HepG2 (cell line): ENCODE results near the gene SLAMF8. TPM values are rescaled to one million over a fixed set of nuclear protein-coding genes. Genes with fewer than 3 reads are reported as not detected.

Experiments used
- CSRNP2 ChIP-seq: sonication (generic); formaldehyde crosslinking; conservative IDR thresholded peaks from 2 replicates; pipeline ENCODE4 v1.8.0; 2022; ENCODE audit warnings: low read depth, missing genetic modification reagents
- SKI ChIP-seq: fragments of 450-650 bp; IDR thresholded peaks from one replicate; pipeline ENCODE4 v1.6.1; 2018; ENCODE audit warnings: mild to moderate bottlenecking; ENCODE audit not compliant: partially characterized antibody
- SKIL ChIP-seq: sonication (generic); formaldehyde crosslinking; IDR thresholded peaks from 2 replicates; pipeline ENCODE4 v1.8.0; 2022; ENCODE audit warnings: missing genetic modification reagents, mild to moderate bottlenecking, moderate library complexity, borderline replicate concordance
- ZKSCAN1 ChIP-seq: fragments of 150-350 bp; IDR thresholded peaks from 2 replicates; pipeline ENCODE4 v1.6.1; 2014; ENCODE audit warnings: low read length
- ZNF230 ChIP-seq: sonication (generic); formaldehyde crosslinking; IDR thresholded peaks from 2 replicates; pipeline ENCODE4 v1.4.0; 2020; ENCODE audit warnings: mild to moderate bottlenecking, missing genetic modification reagents
- polyA plus RNA-seq, 8 experiments: library from polyadenylated mRNA; depleted of rRNA in 3 of 8; stranded (reverse) in 7 of 8; unstranded in 1 of 8; fragments of >200 nt; fragmentation: Illumina TruSeq in 4 of 8; extraction: Trizol in 4 of 8; gene quantifications; 2 replicates each; pipeline versions ENCODE4 v1.2.1 to v1.2.3, GENCODE V29; 2011 to 2016; ENCODE audit warnings: low read depth in 4 of 8, missing spikeins in 1 of 8, mixed read lengths in 1 of 8; ENCODE audit not compliant: insufficient read depth in 1 of 8
- total RNA-seq, 5 experiments: library from RNA; depleted of rRNA; stranded (reverse); fragments of >200 nt; fragmentation: Illumina TruSeq; extraction: Trizol; gene quantifications; 2 replicates each; pipeline ENCODE4 v1.2.3, GENCODE V29; 2016; ENCODE audit warnings: low read depth in 1 of 5
- TF ChIP-seq, protein P1 (sequence below): sonication (generic); formaldehyde crosslinking; IDR thresholded peaks from 2 replicates; pipeline ENCODE4 v1.4.0; 2020; ENCODE audit warnings: missing genetic modification reagents
- TF ChIP-seq, protein P2 (sequence below): sonication (generic); formaldehyde crosslinking; IDR thresholded peaks from 2 replicates; pipeline ENCODE4 v1.4.0; 2020; ENCODE audit warnings: missing genetic modification reagents

Gene SLAMF8
- total and polyA plus RNA-seq, 2 of the 13 experiments (the other 11 are each of a cell fraction or from before 2014, with no cell fraction given): not detected

DNA sequence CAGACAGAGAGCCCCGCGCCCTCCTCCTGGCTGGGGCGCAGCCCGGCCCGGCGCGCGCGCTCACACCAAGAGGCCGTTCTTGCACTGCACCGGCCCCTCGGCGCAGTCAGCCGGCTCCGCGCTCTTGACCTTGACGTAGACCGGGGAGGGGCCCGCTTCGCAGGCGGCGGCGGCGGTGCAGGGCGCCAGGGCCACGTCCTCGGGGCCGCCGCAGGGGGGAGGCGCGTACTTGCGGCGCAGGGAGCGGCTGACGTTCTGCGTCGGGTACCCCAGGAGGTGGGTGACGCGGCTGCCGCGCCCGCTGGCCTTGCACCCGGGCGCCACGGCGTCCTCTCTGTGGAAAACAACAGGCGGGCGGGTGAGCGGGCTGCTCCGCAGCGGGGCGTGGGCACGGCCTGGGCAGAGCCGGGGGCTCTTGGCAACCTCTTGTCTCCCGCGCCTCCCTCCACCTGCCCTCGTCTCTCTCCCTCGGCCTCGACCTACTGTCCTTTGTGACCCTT, 28.1 kb downstream of the SLAMF8 start (continued):
- peak; percentile 65; the same call in 1 of the 2 replicates for TF ChIP-seq SKIL (CRISPR knock-in tag)
- TF ChIP-seq, protein P1, sequence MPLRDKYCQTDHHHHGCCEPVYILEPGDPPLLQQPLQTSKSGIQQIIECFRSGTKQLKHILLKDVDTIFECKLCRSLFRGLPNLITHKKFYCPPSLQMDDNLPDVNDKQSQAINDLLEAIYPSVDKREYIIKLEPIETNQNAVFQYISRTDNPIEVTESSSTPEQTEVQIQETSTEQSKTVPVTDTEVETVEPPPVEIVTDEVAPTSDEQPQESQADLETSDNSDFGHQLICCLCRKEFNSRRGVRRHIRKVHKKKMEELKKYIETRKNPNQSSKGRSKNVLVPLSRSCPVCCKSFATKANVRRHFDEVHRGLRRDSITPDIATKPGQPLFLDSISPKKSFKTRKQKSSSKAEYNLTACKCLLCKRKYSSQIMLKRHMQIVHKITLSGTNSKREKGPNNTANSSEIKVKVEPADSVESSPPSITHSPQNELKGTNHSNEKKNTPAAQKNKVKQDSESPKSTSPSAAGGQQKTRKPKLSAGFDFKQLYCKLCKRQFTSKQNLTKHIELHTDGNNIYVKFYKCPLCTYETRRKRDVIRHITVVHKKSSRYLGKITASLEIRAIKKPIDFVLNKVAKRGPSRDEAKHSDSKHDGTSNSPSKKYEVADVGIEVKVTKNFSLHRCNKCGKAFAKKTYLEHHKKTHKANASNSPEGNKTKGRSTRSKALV (CRISPR knock-in tag): peak; percentile 80; the same call in 1 of the 2 replicates
- peak; percentile 54 for TF ChIP-seq SKI
- TF ChIP-seq, protein P2, sequence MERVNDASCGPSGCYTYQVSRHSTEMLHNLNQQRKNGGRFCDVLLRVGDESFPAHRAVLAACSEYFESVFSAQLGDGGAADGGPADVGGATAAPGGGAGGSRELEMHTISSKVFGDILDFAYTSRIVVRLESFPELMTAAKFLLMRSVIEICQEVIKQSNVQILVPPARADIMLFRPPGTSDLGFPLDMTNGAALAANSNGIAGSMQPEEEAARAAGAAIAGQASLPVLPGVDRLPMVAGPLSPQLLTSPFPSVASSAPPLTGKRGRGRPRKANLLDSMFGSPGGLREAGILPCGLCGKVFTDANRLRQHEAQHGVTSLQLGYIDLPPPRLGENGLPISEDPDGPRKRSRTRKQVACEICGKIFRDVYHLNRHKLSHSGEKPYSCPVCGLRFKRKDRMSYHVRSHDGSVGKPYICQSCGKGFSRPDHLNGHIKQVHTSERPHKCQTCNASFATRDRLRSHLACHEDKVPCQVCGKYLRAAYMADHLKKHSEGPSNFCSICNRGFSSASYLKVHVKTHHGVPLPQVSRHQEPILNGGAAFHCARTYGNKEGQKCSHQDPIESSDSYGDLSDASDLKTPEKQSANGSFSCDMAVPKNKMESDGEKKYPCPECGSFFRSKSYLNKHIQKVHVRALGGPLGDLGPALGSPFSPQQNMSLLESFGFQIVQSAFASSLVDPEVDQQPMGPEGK (CRISPR knock-in tag): peak; percentile 29; the same call in 1 of the 2 replicates
- TF ChIP-seq ZKSCAN1: no peak
- TF ChIP-seq CSRNP2: no peak
- no peak for TF ChIP-seq ZNF230 (CRISPR knock-in tag)
